ENCODE measurements around the gene PDXK. TPM values are rescaled to one million over a fixed set of nuclear protein-coding genes. Genes with fewer than 3 reads are reported as not detected.

Gene PDXK
- polyA plus RNA-seq, 1 donor from 2014 or later, result 22.8 TPM

DNA sequence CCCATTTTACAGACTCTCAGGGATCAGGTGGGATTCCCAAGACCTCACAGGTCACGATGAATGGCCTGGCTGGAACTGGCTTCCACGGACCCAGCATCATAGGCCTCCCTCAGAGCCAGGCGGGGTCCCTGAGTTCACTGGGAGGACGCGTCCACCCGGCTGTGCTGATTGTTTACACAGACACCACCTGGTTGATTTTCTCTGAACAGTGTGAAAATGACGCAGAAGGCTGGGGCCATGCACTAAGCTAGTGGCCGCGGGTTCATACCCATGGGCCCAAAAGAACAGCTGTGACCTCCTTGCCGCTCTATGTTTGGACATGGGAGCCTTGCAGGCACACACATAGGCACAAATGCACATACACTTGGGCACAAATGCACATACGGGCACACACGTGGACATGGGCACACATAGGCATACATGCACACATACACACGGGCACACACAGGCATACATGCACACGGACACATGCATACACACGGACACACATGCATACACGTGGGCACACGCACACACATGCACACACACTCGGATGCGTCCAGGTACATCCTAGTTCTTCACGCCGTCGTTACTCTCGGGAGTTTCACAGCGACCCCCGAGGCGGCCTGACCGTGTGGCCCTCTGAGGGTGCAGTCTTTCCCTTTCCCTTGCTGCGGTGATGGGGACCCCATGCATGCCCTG lies 34.0 kb downstream of the PDXK start:
- Histone ChIP-seq H3K4me2 (ENCODE audit: low read length) (no peak overlapping the region), H3K27me3 (ENCODE audit: insufficient read depth, low read depth, low read length) (no peaks in the 10 kb centered on the region), H3K9ac (ENCODE audit: low read length) (no peak overlapping the region), H3K9me2 (ENCODE audit: insufficient read depth, low read length) (no peaks in the 10 kb centered on the region), H3K36me3 (ENCODE audit: insufficient read depth, low read length) (no peaks in the 10 kb centered on the region), H3F3A (ENCODE audit: insufficient read depth, low read length, poor library complexity, severe bottlenecking) (no peaks in the 10 kb centered on the region), H2AFZ (ENCODE audit: low read depth, low read length) (no peak overlapping the region), H4K20me1 (ENCODE audit: insufficient read depth) (no peaks in the 10 kb centered on the region), H3K4me3 (ENCODE audit: low read length) (no peak overlapping the region), H3K9me3 (ENCODE audit: low read length) (no peaks in the 10 kb centered on the region), H3K79me2 (replicated peaks; ENCODE audit: insufficient read depth, low read length) (no peaks in the 10 kb centered on the region), H3K27ac (ENCODE audit: low read length) (no peak overlapping the region)
- TF ChIP-seq EP300 (conservative IDR thresholded peaks at IDR 0.05; ENCODE audit: poor library complexity, severe bottlenecking) (no peak), MXI1 (conservative IDR thresholded peaks at IDR 0.05; ENCODE audit: poor library complexity, severe bottlenecking) (no peak), POLR2AphosphoS5 (IDR thresholded peaks at IDR 0.05) (no peak), TAF1 (IDR thresholded peaks at IDR 0.05; ENCODE audit: low read depth) (no peak), RAD21 (conservative IDR thresholded peaks at IDR 0.05) (no peak), EZH2 (IDR thresholded peaks at IDR 0.05; ENCODE audit: borderline replicate concordance, insufficient read depth, low read length, poor library complexity, severe bottlenecking) (no peak), SMC3 (conservative IDR thresholded peaks at IDR 0.05; ENCODE audit: poor library complexity) (no peak)
- TF ChIP-seq, protein P1, sequence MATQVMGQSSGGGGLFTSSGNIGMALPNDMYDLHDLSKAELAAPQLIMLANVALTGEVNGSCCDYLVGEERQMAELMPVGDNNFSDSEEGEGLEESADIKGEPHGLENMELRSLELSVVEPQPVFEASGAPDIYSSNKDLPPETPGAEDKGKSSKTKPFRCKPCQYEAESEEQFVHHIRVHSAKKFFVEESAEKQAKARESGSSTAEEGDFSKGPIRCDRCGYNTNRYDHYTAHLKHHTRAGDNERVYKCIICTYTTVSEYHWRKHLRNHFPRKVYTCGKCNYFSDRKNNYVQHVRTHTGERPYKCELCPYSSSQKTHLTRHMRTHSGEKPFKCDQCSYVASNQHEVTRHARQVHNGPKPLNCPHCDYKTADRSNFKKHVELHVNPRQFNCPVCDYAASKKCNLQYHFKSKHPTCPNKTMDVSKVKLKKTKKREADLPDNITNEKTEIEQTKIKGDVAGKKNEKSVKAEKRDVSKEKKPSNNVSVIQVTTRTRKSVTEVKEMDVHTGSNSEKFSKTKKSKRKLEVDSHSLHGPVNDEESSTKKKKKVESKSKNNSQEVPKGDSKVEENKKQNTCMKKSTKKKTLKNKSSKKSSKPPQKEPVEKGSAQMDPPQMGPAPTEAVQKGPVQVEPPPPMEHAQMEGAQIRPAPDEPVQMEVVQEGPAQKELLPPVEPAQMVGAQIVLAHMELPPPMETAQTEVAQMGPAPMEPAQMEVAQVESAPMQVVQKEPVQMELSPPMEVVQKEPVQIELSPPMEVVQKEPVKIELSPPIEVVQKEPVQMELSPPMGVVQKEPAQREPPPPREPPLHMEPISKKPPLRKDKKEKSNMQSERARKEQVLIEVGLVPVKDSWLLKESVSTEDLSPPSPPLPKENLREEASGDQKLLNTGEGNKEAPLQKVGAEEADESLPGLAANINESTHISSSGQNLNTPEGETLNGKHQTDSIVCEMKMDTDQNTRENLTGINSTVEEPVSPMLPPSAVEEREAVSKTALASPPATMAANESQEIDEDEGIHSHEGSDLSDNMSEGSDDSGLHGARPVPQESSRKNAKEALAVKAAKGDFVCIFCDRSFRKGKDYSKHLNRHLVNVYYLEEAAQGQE (IDR thresholded peaks at IDR 0.05; ENCODE audit: borderline replicate concordance), result no peak
- TF ChIP-seq, protein P2, sequence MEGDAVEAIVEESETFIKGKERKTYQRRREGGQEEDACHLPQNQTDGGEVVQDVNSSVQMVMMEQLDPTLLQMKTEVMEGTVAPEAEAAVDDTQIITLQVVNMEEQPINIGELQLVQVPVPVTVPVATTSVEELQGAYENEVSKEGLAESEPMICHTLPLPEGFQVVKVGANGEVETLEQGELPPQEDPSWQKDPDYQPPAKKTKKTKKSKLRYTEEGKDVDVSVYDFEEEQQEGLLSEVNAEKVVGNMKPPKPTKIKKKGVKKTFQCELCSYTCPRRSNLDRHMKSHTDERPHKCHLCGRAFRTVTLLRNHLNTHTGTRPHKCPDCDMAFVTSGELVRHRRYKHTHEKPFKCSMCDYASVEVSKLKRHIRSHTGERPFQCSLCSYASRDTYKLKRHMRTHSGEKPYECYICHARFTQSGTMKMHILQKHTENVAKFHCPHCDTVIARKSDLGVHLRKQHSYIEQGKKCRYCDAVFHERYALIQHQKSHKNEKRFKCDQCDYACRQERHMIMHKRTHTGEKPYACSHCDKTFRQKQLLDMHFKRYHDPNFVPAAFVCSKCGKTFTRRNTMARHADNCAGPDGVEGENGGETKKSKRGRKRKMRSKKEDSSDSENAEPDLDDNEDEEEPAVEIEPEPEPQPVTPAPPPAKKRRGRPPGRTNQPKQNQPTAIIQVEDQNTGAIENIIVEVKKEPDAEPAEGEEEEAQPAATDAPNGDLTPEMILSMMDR (IDR thresholded peaks at IDR 0.05; ENCODE audit: poor library complexity, severe bottlenecking), result no peak

DNA sequence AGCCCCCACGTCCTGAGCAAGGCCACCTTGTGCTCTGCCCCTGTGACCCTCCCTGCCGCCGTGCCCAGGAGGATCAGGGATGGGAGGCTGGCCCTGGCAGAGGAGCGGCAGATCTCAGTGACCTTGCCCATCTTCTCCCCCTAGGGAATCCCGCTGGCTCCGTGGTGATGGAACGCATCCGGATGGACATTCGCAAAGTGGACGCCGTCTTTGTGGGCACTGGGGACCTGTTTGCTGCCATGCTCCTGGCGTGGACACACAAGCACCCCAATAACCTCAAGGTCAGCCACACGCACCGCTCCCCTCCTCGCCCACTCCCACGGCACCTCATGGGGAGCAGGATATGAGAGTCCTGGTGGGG lies 34.5 kb downstream of the PDXK start:
- no peaks in the 10 kb centered on the region for H3K27me3 ChIP-seq (ENCODE audit: insufficient read depth, low read depth, low read length)
- H3K36me3 ChIP-seq (ENCODE audit: insufficient read depth, low read length), result no peaks in the 10 kb centered on the region
- no peak overlapping the region for H3K4me3 ChIP-seq (ENCODE audit: low read length)
- TF ChIP-seq, protein P1 (IDR thresholded peaks at IDR 0.05; ENCODE audit: borderline replicate concordance), result no peak
- TF ChIP-seq POLR2AphosphoS5 (IDR thresholded peaks at IDR 0.05) (no peak), MXI1 (conservative IDR thresholded peaks at IDR 0.05; ENCODE audit: poor library complexity, severe bottlenecking) (no peak), RAD21 (conservative IDR thresholded peaks at IDR 0.05) (no peak), TAF1 (IDR thresholded peaks at IDR 0.05; ENCODE audit: low read depth) (no peak), EP300 (conservative IDR thresholded peaks at IDR 0.05; ENCODE audit: poor library complexity, severe bottlenecking) (no peak), SMC3 (conservative IDR thresholded peaks at IDR 0.05; ENCODE audit: poor library complexity) (no peak), EZH2 (IDR thresholded peaks at IDR 0.05; ENCODE audit: borderline replicate concordance, insufficient read depth, low read length, poor library complexity, severe bottlenecking) (no peak)
- TF ChIP-seq, protein P2 (IDR thresholded peaks at IDR 0.05; ENCODE audit: poor library complexity, severe bottlenecking), result no peak
- no peaks in the 10 kb centered on the region for H3F3A ChIP-seq (ENCODE audit: insufficient read depth, low read length, poor library complexity, severe bottlenecking)
- no peak overlapping the region for H3K9ac ChIP-seq (ENCODE audit: low read length)
- H3K79me2 ChIP-seq (replicated peaks; ENCODE audit: insufficient read depth, low read length), result no peaks in the 10 kb centered on the region
- H3K4me2 ChIP-seq (ENCODE audit: low read length), result no peak overlapping the region
- H2AFZ ChIP-seq (ENCODE audit: low read depth, low read length), result no peak overlapping the region
- H3K9me2 ChIP-seq (ENCODE audit: insufficient read depth, low read length), result no peaks in the 10 kb centered on the region
- no peaks in the 10 kb centered on the region for H3K9me3 ChIP-seq (ENCODE audit: low read length)
- H4K20me1 ChIP-seq (ENCODE audit: insufficient read depth), result no peaks in the 10 kb centered on the region
- H3K27ac ChIP-seq (ENCODE audit: low read length), result no peak overlapping the region
